ENCODE measurements around the gene SV2C. TPM values are rescaled to one million over a fixed set of nuclear protein-coding genes. Genes with fewer than 3 reads are reported as not detected.
"Not testable (repeated sequence)": the region's sequence is repeated elsewhere in the genome, so short reads cannot be mapped to it uniquely, and the experiment has no call there.

The SV2C gene
- total RNA-seq, 1 donor from 2014 or later: 0.18 TPM

DNA sequence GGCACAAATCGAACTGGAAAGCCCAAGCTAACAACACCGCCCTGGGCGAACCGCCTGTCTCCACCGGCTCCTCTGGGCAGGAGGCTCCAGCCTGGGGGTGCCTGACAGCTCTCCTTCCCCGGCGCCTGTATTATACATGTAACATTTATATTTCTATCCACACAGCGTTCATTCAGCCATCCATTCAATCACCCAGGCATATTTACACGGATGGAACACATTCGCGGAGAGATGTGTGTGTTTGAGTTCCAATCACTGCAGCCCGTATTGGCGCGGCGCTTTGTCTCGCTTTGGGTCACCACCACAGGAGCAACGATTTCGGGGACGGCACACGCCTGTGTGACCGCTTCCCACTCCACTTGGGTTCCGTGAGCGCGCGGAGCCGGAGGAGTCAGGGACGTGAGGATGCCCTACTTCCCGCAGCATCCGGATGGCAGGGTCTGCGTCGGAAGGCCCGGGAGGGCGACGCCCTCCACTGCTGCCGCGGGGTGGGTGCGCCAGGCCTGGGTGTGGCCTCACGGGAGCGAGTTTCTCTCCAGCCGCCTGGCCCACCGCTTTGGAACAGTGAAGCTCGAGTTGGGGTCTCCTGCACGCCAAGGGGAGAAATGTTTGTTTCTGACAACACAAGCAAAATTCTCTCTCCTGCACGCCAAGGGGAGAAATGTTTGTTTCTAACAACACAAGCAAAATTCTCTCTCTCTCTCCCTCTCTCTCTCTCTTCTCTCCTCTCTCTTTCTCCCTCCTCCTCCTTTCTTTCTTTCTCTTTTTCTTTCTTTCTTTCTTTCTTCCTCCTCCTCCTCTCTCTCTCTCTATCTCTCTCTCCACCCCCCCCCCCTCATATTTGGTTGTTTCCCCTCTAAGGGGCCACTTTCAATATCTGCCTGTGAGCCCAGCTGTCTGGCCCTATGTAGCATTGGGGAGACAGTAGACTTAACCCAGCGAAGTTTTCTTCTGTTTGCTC, 1.1 kb upstream of the SV2C start:
- peaks cover 94% of the 10 kb centered on the region for H3K27me3 Mint-ChIP-seq (ENCODE audit: low read depth)
- TF ChIP-seq, protein P1, sequence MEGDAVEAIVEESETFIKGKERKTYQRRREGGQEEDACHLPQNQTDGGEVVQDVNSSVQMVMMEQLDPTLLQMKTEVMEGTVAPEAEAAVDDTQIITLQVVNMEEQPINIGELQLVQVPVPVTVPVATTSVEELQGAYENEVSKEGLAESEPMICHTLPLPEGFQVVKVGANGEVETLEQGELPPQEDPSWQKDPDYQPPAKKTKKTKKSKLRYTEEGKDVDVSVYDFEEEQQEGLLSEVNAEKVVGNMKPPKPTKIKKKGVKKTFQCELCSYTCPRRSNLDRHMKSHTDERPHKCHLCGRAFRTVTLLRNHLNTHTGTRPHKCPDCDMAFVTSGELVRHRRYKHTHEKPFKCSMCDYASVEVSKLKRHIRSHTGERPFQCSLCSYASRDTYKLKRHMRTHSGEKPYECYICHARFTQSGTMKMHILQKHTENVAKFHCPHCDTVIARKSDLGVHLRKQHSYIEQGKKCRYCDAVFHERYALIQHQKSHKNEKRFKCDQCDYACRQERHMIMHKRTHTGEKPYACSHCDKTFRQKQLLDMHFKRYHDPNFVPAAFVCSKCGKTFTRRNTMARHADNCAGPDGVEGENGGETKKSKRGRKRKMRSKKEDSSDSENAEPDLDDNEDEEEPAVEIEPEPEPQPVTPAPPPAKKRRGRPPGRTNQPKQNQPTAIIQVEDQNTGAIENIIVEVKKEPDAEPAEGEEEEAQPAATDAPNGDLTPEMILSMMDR (IDR thresholded peaks at IDR 0.05; ENCODE audit: unreplicated experiment): no peak
- H3K36me3 Mint-ChIP-seq: no peaks in the 10 kb centered on the region
- no peak overlapping the region for H3K27ac Mint-ChIP-seq
- peak overlapping the region; percentile 73 for H3K4me3 Mint-ChIP-seq
- DNase-seq (ENCODE audit: low spot score in 2 of 2, unreplicated experiment in 2 of 2): no peak
- H3K4me1 Mint-ChIP-seq: peaks cover 28% of the 10 kb centered on the region
- H3K9me3 Mint-ChIP-seq: no peaks in the 10 kb centered on the region

DNA sequence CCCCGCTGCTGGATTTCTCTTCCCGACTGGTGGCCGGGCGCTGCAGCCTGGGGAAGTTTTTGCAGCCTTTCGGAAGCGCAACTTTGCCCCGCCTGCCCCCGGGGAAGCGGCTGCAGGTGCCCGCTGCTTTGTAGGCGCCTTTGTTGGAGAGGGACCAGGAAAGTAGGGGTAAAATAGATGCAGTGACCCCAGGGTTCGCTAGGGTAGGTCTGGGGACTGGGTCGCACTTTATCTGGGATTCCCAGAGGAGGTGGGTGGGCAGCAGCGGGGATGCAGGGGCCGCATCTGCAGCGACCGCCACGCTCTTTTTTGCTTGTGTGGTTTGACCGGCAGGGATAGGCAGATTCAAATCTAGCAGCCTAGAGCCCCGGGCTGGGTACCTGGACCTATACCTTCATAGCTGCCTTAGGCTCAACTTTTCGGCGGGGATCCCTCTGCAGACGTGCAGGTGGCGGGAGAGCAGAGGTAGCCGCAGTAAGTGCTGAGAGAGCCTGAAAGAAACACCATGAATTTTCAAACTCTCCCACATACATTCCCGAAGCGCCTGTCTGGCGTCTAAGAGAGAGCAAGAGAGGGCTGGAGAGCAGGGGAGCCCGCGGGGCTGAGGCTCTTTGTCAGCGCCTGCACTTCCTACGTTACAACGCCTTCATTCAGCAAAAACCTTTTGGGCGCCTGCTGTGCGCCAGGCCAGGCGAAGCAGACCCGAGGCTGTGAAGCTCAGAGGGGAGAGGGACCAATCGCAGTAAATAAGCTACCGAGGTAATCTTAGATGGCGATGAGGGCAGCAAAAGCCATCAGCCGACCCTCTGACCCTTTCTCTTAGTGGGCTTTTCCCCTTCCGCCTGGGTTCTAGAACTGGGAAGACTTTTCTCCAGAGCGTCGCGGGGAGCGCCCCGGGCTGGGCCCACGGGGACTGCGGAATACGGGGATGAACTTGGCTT, 642 bp downstream of the SV2C start:
- TF ChIP-seq, protein P1 (IDR thresholded peaks at IDR 0.05; ENCODE audit: unreplicated experiment): no peak
- Mint-ChIP-seq H3K36me3 (no peaks in the 10 kb centered on the region), H3K27ac (peak overlapping the region; percentile 28), H3K4me3 (peak overlapping the region; percentile 73), H3K27me3 (ENCODE audit: low read depth) (peaks cover 90% of the 10 kb centered on the region), H3K9me3 (no peaks in the 10 kb centered on the region), H3K4me1 (peaks cover 28% of the 10 kb centered on the region)
- peak in 1 of 2 experiments; percentile 51 for DNase-seq (ENCODE audit: low spot score in 2 of 2, unreplicated experiment in 2 of 2)

DNA sequence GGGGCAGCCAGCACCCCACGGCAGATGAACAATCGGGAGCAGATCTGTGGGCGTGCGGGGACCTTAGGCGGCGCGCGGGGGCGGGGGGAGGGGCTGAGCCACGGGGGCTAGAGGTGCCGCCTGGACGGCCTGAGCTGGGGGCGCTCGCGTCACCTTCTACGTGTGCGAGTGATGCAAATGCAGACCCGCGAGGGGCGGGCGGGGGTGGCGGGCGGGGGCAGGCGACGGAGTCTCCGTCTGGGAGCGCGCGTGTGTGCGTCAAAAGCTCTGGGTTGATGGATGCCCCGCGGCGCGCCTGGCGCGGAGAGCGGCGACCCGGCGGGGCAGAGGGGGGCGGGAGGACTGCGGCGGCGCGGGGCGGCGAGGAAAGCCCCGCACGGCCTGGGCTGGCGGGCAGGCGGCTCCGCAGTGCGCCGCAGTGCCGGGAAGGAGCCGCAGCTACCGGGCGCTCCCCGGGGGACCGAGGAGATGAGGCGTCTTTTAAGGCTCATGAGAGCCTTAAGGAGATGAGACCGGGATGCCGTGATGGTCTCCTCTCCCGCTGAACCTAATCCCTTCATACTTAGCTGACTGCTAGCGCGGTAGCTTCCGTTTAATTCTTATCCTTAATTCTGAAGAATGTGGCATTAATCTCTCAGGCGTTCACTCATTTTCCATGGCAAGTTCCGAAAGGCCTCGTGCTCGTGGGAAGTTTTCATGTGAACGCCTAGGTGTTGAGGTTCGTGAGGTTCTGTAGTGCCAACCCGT, 1.5 kb downstream of the SV2C start:
- no peak for DNase-seq (ENCODE audit: low spot score in 2 of 2, unreplicated experiment in 2 of 2)
- Mint-ChIP-seq H3K27me3 (ENCODE audit: low read depth) (peaks cover 90% of the 10 kb centered on the region), H3K9me3 (no peaks in the 10 kb centered on the region), H3K36me3 (no peaks in the 10 kb centered on the region), H3K4me3 (peak overlapping the region; percentile 73), H3K4me1 (peaks cover 28% of the 10 kb centered on the region), H3K27ac (peak overlapping the region; percentile 28)
- TF ChIP-seq, protein P1 (IDR thresholded peaks at IDR 0.05; ENCODE audit: unreplicated experiment): no peak

DNA sequence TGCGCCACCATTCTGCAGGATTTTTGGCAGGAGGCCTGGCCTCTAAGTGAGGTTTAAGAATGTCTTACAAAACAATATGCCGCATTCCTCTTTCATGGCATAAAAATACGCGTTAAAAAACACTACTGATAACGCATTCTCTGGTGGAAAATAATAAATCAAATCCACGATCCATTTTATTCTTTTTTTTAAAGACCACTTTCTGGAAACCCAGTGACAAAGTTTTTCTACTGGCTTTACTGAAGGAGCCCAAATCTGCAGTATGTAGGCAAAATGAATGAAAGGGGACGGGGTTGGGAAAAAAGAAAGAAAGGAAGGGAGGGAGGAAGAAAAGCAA, 2.0 kb downstream of the SV2C start:
- Mint-ChIP-seq H3K4me1 (peaks cover 28% of the 10 kb centered on the region), H3K4me3 (peak overlapping the region; percentile 46), H3K27me3 (ENCODE audit: low read depth) (peaks cover 91% of the 10 kb centered on the region), H3K36me3 (no peaks in the 10 kb centered on the region), H3K9me3 (no peaks in the 10 kb centered on the region), H3K27ac (no peak overlapping the region)
- TF ChIP-seq, protein P1 (IDR thresholded peaks at IDR 0.05; ENCODE audit: unreplicated experiment): no peak
- no peak for DNase-seq (ENCODE audit: low spot score in 2 of 2, unreplicated experiment in 2 of 2)

DNA sequence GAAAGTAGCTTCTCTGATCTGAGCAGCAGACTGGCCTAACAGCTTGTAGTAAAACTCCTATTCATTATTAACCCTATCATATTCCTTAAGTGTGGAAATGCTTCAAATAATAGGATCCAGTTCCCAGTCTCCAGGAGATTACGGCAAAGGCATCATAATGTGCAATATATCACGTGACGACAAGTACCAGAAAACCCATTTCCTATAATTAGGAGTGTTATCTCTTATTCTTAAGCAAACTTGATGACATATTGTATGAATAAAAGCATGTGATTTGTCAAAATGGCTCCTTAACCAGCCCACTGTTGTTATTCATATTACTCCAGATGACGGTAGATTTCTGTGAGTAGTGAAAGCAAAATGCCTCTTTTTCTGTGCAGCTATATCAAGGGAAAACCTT, 2.9 kb downstream of the SV2C start:
- no peak for DNase-seq (ENCODE audit: low spot score in 2 of 2, unreplicated experiment in 2 of 2)
- no peak overlapping the region for H3K27ac Mint-ChIP-seq
- no peak overlapping the region for H3K4me3 Mint-ChIP-seq
- H3K36me3 Mint-ChIP-seq: no peaks in the 10 kb centered on the region
- peaks cover 91% of the 10 kb centered on the region for H3K27me3 Mint-ChIP-seq (ENCODE audit: low read depth)
- TF ChIP-seq, protein P1 (IDR thresholded peaks at IDR 0.05; ENCODE audit: unreplicated experiment): no peak
- peaks cover 28% of the 10 kb centered on the region for H3K4me1 Mint-ChIP-seq
- no peaks in the 10 kb centered on the region for H3K9me3 Mint-ChIP-seq

DNA sequence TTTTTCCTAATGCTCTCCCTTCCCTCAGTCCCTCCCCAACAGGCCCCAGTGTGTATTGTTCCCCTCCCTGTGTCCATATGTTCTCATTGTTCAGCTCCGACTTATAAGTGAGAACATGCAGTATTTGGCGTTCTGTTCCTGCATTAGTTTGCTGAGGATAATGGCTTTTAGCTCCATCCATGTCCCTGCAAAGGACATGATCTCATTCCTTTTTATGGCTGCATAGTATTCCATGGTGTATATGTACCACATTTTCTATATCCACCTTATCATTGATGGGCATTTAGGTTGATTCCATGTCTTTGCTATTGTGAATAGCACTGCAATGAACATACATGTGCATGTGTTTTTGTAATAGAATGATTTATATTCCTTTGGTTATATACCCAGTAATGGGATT, 6.0 kb downstream of the SV2C start:
- H3K4me3 Mint-ChIP-seq; H3K9me3 Mint-ChIP-seq; H3K4me1 Mint-ChIP-seq; DNase-seq (ENCODE audit: low spot score in 2 of 2, unreplicated experiment in 2 of 2); H3K36me3 Mint-ChIP-seq; H3K27ac Mint-ChIP-seq: not testable (repeated sequence)
- peaks cover 82% of the 10 kb centered on the region for H3K27me3 Mint-ChIP-seq (ENCODE audit: low read depth)
